C4-2B (cell line): ENCODE measurements around the gene ZFAND3.

Experiments used
- CTCF ChIP-seq: fragments of 450-650 bp; conservative IDR thresholded peaks from 2 replicates; pipeline ENCODE4 v1.5.1; 2017; ENCODE audit warnings: mild to moderate bottlenecking
- ZFX ChIP-seq: fragments of 450-650 bp; IDR thresholded peaks from 2 replicates; pipeline ENCODE4 v1.6.1; 2017

GRCh38 chr6:37798436-37799262 is 20.9 kb upstream of the ZFAND3 start:
- TF ChIP-seq CTCF, result no peak
- TF ChIP-seq ZFX, result no peak
